ENCODE data around the gene OPRM1.

DNA sequence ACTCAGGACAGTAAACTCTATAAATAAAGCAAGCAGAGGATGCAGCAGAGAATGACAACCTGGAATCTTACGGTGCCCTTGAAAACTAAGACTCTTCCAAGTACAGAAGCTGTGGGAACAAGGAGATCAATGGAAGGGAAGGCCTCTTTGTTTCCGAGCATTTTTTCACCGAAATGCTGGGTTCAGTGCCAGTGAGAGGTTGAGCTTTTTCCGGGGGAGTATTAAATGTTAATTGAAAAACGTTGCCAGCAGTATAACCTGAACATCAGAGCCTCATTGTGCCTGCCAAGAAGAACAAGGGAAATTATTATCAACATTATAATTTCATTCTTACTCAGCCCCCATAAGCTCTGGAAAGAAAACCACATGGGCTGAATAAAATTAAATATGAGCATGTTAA, 17.5 kb downstream of the OPRM1 start:
- TF ChIP-seq, protein P1, sequence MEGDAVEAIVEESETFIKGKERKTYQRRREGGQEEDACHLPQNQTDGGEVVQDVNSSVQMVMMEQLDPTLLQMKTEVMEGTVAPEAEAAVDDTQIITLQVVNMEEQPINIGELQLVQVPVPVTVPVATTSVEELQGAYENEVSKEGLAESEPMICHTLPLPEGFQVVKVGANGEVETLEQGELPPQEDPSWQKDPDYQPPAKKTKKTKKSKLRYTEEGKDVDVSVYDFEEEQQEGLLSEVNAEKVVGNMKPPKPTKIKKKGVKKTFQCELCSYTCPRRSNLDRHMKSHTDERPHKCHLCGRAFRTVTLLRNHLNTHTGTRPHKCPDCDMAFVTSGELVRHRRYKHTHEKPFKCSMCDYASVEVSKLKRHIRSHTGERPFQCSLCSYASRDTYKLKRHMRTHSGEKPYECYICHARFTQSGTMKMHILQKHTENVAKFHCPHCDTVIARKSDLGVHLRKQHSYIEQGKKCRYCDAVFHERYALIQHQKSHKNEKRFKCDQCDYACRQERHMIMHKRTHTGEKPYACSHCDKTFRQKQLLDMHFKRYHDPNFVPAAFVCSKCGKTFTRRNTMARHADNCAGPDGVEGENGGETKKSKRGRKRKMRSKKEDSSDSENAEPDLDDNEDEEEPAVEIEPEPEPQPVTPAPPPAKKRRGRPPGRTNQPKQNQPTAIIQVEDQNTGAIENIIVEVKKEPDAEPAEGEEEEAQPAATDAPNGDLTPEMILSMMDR (IDR thresholded peaks at IDR 0.05): no peak
- no peak for TF ChIP-seq POLR2A (IDR thresholded peaks at IDR 0.05)

Measured in heart left ventricle (tissue), 13 donors.